ENCODE results near the gene TRAF7.
"Not testable (repeated sequence)": the region's sequence is repeated elsewhere in the genome, so short reads cannot be mapped to it uniquely, and the experiment has no call there.

TRAF7 gene

DNA sequence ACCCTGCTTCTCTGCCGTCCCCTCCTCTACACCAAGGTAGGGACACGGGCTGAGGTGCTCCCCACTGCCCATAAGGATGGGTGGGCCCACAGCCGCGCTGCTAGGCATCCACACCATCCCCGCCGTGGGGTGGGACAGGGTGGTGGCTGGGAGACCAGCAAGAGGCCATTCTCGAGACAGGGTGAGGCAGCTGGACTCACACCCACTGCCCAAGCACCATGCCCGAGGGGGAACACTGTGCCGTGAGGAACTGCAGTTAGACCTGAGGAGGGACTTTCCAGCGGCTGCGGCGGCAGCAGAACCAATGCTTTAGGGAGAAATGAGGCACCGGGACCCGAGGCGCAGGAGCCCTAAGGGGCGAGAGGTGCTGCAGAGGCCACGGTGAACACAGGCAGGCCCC lies 33.2 kb upstream of the TRAF7 start:
- no peak for DNase-seq (ENCODE audit: low read depth)

DNA sequence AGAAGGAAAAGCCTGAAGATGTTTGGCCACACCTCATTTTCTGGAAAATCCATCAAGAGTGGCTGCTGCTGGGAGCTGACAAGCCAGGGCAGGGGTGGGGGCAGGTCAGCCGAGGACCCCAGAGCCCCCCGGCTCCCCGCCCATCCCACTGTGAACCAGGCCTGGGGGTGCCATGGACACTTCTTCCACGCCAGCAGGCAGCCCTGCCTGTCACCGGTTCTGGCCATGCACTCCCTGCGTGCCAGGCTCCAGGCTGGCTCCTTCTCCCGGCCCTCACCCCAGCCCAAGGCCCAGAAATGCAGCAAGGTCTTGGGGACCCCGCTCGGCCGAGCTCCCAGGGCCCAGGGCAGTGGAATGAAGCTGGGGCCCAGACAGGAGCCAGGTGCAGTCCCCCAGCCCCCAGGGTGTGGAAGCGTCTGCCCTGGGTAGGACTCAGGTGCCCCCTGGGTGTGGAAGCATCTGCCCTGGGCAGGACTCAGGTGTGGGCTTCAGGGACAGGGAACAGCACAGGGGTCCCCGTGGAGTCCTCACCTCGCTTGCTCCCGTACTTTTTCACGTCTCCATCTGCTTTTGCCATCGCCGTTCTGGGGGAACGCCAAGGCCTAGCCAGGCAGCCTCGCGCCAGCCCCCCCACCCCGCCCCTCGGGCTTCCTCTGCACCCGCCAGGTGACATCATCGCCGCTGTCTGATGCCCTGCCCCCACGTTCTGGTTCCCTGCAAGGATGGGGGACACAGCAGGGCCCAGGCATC lies 32.5 kb upstream of the TRAF7 start:
- not testable (repeated sequence) for DNase-seq (ENCODE audit: low read depth)

DNA sequence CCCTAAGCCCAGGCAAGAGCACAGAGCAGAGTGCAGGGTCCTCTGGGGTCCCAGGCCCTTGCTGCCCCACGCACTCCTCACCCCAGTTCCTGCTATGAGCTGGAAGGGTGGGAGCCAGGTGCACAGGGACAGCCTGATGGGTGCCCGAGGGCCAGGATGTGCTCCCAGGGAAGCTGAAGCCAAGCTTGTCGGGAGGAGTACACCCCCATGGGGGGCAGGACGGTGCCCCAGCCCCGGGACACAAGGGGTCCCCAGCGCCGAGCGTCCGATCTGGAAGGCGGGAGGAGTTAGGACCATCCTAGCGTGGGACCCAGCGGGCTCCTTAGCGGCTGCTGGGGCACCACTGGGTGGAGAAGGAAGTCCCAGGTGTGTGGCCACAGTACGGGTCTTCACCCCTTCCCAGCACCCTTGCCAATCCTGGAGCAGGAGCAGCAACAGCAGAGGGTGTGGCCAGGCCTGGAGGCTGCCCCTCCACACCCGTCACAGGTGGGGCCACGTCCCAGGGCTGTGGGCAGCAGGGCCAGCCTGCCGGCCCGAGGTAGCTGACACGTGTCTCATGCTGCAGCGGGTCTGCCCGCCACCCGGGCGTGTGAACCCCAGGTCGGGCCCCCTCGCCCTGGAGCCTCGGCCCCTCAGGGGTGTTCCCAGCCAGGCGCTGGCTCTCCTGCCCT lies 31.7 kb upstream of the TRAF7 start:
- DNase-seq (ENCODE audit: low read depth): peak; percentile 25

DNA sequence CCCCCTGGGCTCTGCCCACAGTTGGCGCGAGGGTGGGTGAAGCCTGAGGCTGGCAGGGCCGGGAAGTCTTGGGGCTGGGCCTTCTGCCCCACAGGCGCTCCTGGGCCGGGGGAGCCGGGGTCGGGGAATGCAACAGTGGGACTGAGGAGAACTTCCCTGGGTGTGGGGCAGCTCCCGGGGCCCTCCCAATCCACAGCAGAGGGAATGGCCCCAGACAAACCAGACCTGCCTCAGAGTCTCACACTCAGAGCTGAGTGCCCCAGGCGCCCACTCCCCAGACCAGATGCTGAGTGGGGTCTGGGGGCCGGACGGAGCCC lies 31.2 kb upstream of the TRAF7 start:
- not testable (repeated sequence) for DNase-seq (ENCODE audit: low read depth)

DNA sequence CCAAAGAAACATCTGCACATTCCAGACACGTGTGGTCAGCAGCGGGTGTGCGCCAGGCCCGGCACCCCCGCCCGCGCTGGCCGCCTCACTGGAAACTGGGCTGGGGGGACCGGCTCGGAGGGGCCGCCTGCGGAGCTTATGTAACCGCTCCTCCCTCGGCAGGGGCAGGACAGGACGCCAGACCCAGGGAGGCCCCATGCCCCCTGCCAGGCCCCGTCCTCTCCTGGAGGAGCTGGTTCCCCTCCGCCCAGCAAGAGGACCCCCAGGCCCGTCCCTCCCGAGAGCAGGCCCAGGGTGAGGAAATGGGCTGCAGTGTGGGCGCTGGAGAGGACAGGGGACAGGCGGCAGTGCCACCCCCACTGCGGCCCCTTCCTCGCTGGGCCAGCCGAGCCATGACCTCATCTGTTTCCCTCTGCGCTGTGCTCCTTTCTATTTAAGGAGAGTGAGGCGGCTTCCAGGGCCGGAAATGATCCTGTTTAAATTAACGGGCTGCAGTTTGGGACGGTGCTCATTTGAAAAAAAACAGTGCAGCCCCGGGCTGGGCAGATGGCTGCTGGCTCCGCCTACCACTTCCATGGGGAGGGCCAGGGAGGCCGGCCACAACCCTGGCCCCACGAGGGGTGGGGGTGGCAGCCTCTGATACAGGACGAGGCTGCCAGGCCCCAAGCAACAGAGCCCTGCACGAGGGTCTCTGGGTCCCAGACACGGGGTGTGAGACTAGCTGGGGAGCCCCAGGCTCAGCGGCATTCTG lies 30.7 kb upstream of the TRAF7 start:
- DNase-seq (ENCODE audit: low read depth): peak; percentile 82

DNA sequence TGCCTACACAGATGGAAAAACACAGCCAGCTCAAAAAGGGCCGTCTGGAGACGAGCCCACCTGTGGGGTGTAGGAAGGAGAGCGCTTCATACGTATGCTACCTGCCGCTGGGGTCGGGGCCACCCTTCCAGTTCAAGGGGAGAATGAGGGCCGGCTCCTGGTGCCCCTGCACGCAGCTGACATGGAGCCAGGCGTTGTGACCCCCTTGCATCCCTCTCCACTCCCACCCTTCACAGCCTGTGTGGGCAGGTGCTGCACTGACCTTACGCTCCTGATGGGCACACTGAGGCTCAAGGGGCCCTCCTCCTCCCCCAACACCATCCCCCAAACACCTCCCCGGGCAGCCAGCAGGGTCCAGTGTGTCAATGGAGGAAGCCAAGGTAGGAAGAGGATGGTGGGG lies 30.0 kb upstream of the TRAF7 start:
- not testable (repeated sequence) for DNase-seq (ENCODE audit: low read depth)

DNA sequence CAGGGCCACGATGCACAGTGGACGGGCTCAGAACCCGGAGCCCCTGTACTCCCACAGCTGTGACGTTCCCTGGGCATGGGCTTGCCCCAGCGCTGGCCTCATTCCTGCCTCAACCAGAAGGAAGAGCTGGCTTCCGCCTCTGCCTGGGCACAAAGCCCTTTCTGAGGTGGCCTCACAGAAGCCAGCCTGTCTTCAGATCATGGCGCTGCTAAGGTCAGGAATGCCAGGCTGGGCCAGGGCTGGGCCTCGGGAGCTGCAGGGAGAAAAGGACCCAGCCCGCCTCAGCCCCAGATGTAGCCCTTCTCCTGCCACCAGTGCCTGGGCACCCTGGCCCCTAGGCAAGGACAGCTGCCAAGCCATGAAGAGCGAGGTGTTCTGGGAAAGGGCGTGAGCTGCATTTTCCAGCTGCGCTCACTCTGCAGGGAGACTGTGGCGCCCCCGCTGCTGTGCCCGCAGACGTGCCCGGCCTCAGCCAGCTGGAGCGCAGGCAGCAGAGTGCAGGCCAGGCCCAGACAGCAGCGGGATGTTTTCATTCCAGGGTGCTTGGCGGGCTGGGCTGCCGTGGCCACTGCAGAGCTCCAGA lies 29.3 kb upstream of the TRAF7 start:
- not testable (repeated sequence) for DNase-seq (ENCODE audit: low read depth)

DNA sequence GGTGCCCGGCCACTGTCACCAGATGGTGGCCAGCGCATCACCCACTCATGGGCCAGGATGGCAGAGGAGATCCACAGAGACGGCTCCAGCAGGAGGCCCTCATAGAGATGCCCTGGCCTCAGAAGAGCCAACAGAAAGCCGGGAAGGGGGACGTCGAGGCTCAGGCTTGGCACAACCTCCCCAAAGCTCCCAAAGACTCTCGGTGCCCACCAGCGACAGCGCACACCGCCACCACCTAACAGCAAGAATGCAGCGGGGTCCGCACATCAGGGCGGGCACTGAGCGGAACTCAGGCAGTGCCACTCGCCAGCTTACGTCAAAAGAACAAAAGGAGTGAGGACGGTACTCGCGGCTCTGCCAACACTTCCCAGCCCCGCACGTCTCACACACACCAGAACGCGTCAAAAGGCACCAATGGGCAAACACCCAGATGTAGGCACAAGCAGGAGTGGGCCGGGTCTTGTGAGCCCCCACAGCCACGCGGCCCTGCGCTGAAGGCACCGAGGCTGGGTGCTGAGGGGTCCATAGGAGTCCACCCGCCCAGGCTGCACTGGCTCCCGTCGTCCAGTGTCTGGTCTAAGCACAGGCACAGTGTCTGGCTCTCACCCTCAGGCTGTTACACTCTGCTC lies 28.5 kb upstream of the TRAF7 start:
- DNase-seq (ENCODE audit: low read depth): not testable (repeated sequence)

DNA sequence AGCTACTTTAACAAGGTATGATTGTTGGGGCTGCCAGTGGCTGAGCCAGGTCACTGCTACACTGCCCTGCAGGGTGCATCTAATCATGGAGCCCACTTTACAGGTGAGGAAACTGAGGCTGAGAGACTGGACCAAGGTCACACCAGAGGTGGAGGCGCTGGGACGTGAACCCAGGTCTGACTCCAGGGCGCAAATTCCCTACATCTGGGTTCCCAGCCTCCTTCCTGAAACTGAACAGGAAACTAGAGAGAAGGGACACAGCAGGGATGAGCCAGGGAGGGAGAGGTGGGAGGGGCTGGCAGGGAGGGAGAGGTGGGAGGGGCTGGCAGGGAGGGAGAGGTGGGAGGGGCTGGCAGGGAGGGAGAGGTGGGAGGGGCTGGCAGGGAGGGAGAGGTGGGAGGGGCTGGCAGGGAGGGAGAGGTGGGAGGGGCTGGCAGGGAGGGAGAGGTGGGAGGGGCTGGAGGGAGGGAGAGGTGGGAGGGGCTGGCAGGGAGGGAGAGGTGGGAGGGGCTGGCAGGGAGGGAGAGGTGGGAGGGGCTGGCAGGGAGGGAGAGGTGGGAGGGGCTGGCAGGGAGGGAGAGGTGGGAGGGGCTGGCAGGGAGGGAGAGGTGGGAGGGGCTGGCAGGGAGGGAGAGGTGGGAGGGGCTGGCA lies 27.8 kb upstream of the TRAF7 start:
- peak; percentile 67 for DNase-seq (ENCODE audit: low read depth)

DNA sequence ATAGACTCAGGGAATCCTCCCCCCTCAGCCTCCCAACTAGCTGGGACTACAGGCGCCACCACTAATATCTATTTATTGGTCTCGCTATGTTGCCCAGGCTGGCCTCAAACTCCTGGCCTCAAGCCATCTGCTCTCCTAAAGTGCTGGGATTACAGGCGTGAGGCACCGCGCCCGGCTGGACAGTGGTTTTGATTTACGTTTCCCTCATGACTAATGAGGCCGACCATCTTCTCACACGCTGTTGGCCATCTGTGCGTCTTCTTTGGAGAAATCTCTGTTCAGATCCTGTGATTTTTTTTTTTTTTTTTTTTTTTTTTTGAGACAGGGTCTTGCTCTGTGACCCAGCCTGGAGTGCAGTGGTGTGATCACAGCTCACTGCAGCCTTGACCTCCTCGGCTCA lies 26.3 kb upstream of the TRAF7 start:
- peak; percentile 82 for DNase-seq (ENCODE audit: low read depth)

DNA sequence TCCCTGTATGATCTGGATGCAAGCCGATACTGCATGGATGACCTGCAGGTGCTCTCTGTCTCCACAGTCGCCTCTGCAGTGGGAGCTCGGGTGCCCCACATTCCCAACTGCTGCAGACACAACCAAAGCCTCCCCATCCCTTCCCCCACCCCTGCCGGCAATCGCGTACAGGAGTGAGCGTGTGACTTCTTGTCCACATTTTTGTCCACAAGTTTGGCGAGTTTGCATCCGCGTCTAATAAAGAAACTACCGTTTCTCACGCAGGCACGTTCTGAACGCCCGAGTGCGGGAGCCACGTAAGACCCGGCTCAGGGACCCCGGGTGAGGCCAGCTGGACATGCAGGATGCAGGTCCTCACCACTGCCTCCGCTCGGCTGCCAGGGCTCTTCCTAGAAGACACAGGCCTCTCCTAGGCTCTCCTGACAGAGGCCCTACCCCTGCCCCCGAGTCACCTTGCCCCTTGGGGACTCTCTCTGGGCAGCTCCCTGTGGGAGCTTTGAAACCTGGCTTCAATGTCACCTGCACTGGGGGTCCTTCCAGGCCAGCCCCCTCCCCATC lies 25.6 kb upstream of the TRAF7 start:
- DNase-seq (ENCODE audit: low read depth): peak; percentile 17

DNA sequence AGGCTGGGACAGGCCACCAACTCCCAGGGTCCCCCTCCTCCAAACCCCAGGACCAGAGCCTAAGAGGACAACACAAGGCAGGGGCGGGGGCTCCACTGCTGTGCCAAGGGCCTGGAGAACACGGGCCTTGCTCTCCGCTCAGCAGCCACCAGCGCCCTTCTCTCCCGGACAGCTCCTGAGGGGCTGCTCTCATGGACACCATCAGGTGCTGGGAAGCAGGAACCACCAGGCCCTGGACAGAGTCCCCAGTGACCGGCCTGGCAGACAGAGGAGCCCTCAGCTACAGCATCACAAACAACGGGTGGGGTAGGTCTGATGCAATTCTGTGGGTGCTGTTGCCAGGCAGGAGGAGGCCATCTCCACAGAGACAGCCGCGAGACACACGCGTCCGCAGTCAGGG lies 21.8 kb upstream of the TRAF7 start:
- DNase-seq (ENCODE audit: low read depth): not testable (repeated sequence)

DNA sequence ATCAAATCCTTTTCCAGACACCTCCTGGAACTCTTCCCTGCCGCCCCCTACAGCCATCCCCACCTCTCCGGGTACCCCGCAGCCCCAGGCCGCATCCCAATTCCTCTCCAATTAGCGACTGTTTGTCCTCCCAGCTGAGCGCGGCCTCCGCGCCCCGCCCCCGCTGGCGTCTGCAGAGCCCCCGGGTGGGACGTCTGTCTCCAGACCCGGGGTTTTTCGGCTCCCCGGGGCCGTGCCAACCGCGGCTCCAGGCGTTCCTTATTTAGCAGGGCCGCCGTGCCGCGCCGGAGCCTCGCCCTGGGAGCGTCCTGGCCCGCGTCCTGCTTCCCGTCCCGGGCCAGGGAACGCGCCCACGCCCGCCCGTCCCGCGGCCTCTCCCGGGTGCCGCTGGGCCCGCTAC lies 20.5 kb upstream of the TRAF7 start:
- DNase-seq (ENCODE audit: low read depth): not testable (repeated sequence)

DNA sequence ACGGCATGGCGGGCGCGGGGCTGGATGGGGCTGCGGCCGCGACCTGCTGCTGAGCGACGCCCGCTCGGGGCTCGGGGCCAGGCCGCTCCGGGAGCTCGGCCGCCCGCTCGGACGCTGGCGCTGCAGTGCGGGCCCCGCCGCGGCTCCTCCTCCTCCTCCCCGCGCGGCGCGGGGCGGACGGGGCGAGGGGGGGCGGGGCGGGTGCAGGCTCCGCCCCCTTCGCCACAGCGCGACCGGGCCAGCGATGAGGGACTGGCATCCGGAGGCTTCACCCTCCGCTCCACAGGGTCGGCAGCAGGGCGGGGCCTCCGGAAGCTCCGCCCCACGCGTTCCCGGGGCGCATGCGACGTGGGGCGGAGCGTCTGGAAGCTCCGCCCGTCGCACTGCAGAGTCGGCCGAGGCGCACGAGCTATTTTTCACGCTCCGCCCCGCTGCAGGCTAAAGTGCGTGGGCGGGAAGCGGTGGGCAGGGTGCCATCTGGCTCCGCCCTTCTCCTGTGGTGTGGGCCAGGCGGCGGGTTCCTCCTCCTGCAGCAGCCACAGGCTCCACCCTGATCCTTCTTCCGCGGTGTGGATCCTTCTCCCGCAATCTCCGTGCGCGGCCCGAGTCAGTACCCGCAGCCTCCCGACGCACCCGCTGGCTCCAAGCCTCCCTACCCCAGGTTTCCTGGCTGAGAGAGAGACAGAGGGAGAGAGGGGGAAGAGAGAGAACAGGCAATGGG lies 19.7 kb upstream of the TRAF7 start, which contains the start of gene PKD1:
Gene PKD1, minus strand, starts transcription at position 129 of the 721 bp plus-strand sequence. CDS start 209 bp downstream, outside the sequence.
- peak; percentile 82 for DNase-seq (ENCODE audit: low read depth)

DNA sequence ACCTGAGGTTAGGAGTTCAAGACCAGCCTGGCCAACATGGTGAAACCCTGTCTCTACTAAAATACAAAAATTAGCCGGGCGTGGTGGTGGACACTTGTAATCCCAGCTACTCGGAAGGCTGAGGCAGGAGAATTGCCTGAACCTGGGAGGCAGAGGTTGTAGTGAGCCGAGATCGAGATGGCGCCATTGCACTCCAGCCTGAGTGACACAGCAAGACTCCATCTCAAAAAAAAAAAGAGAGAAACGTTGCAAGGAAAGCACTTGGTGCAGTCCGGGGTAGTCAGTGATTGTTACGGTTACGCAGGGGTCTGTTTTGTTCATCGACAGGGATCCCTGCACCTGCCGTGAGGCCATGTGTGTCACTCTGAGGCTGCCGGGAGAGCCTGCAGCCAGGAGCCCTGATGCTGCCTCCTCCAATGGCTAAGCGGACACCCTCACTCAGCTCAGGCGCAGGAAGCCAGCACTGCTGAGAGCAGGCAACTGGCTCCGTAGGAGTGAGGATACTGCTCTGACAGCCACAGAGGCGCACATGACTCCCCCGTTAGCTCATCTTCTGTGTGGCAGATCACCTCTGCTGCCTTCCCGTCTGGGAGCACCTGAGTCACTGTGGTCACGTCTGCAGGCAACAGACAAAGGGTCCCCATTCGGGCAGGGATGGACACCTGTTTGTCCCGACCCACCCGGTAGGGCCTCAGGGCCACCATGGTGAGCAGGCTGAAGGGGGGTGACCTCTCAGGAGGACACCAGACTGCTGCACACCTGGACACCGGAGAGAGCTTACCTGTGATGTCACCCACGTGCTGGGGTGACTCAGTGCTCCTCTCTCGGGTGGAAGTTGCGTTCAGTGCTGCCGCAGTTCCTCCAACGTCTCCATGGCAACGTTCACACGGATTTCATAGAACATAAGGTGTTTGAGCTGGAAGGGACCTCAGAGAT lies 12.4 kb upstream of the TRAF7 start:
- no peak for DNase-seq (ENCODE audit: low read depth)

DNA sequence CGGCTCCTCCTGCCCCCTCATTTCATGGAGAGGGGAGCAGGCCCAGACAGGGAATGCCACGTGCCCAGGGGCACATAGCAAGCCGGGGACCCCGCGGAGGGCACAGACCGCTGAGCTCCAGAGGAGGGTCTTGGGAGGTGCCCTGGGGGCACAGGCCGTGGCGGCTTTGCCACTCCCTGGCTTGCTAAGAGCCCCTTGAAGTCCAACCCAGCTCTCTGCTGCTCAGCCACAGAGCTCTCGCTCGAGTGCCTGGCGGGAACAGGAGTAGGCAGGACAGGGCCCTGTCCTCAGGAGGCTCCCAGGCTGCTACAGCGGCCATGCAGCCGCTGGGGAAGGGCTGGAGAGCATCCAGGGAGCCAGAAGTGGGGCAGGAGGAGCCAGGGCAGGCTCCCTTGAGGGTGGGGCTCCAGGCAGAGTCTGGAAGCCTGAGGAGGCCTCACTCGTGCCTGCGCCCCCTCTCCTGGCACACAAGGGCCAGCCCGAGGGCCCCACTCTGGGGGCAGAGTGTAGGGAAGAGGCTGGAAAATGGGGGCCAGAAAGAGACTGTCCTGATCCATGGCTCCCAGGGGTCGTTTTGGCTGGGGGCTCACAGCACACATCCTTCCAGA lies 11.6 kb upstream of the TRAF7 start:
- DNase-seq (ENCODE audit: low read depth): no peak

DNA sequence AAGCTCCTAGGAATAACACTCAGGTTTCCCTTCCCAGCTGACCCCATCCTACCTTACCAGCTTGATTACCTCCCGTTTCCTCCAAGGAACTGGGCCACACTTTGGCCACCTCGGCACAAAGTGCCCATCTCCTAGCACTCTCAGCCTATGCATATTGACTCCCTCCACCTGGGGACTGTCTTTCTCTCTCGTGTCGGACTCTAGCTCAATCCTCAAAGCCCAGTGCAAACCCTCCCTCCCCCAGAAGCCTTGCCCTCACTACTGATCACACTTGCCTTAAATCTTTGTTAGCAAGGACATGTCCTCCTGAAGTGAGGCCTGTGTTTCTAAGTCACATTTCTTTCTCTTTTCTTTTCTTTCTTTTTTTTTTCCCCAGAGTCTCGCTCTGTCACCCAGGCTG lies 9.7 kb upstream of the TRAF7 start:
- no peak for DNase-seq (ENCODE audit: low read depth)

DNA sequence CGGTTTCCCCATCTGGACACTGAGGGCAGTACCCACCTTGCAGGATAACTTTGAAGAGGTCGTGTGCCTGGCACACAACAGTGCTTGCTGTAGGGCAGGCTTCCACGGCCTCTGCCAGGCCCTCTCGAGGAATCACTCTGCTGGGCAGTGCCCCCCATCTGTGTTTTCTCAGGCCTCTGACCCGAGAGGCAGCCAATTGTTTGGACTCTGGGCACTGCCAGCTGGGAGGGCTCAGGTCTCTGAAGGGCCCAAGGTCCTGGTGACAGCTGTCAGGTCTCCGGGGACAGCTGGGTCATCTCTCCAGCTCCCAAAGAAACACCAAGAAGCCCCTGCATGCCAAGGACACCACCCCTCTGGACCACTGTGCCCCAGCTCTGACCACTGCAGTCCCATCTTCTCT lies 8.2 kb upstream of the TRAF7 start:
- no peak for DNase-seq (ENCODE audit: low read depth)
